GM19239 (cell line): ENCODE results near the gene FGF14.
"Not testable (repeated sequence)": the region's sequence is repeated elsewhere in the genome, so short reads cannot be mapped to it uniquely, and the experiment has no call there.

Source experiments
- DNase-seq: peaks from one replicate; pipeline ENCODE4 v3.0.0; 2011; ENCODE audit warnings: low spot score; ENCODE audit not compliant: insufficient read length
- FAIRE-seq: peaks from 2 replicates; lab custom pipeline; 2011; peaks lifted over from hg19 to GRCh38; lab: Jason Lieb, UNC

FGF14 gene

DNA sequence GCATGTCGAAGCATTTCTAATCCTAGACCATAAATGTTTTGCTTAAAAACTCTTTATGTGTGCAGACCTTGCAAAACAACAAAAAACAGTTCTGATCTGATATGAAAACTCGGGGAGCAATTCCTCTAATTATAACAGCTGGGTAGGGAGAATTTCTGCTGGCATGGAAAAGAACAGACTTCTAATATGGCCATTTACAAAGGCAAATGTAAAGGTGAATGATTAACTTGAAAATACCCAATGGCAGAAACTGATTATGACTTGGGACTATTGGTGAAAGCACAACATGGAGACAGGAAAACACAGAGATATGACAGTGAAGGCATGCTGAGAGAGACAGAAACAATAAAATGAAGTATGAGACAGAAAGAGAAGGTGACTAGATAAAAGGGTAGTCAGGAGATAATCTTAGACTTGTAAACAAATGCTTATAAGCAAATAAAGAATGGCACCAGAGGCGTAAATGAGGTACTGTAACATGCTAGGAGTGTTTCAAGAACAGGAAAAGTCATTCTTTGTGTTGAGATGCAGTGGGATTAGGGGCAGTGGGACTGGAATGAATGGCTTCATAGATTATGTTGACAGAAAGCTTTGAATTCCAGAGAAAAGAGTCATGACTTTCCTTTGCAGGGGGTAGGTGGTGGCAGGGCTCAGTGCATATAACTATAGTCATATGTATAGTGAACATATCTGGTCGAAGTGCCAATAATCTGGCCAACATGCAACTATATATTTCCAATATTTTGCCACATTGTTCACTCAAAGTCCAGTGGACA lies 556.4 kb downstream of the FGF14 start:
- no peak for DNase-seq
- FAIRE-seq, result no peak

DNA sequence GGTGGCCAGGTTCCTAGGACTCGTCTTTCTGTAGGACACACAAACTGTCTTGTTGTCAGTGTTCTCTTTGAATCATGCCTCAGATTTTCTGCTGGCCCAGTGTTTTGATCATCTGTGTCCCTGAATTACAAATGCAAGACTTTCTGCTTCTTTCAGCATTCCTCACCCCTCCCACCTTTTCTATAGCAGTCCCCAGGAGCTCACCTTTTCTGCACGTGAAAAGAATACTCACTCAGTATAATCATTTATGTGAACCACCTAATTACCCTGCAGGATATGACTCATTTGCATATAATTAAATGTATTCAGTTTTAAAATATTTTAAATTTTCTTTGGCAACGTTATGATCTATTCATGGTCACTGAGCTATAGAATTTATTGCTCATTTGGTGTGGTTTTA lies 560.1 kb downstream of the FGF14 start:
- FAIRE-seq (no peak), DNase-seq (no peak)

DNA sequence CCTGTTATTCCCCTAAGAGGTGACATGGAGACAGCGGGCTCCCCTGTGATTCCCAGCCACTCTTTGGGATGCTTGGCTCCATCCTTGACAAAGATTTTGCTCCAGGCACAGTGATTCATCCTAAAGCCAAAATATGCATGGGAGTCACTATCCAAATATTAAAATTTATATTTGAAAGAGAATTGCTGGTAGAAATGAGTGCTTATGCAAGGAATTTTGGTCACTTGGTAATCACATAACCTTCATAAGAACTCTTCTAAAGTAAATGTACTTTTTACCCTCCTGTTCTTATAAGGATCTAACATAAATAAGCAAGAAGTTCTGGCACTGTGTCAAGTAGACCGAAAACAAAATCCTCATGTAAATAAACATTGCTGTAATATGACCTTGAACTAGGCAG lies 563.5 kb downstream of the FGF14 start:
- no peak for DNase-seq

DNA sequence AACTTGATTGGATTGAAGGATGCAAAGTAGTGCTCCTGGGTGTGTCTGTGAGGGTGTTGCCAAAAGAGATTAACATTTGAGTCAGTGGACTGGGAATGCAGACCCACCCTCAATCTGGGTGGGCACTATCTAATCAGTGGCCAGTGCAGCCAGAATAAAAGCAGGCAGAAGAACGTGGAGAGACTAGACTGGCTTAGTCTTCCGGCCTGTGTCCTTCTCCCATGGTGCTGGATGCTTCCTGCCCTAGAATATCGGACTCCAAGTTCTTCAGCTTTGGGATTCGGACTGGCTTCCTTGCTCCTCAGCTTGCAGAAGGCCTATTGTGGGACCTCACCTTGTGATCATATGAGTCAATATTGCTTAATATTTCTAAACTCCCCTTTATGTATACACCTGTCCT lies 564.1 kb downstream of the FGF14 start:
- DNase-seq, FAIRE-seq: not testable (repeated sequence)

More for the DNA sequence above, 563.5 kb downstream of the FGF14 start:
- FAIRE-seq, result no peak

DNA sequence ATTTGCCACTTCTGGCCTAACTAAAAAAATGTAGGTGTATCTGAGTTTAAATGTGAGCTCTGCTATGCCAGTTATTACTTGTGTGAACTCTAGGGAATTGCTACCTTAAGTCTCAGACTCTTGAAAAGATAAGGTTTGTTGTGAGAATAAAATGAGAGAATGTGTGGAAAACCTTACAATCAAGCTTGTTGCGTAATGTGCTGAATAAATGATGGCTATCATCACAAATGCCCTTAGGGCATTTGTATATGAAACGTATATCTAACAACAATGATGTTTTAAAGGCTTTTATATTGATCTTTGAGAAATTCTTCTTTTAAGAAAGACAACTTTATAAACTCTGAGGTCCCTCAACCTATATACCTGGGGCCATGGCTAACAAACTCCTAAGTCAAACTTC lies 564.6 kb downstream of the FGF14 start:
- no peak for FAIRE-seq

DNA sequence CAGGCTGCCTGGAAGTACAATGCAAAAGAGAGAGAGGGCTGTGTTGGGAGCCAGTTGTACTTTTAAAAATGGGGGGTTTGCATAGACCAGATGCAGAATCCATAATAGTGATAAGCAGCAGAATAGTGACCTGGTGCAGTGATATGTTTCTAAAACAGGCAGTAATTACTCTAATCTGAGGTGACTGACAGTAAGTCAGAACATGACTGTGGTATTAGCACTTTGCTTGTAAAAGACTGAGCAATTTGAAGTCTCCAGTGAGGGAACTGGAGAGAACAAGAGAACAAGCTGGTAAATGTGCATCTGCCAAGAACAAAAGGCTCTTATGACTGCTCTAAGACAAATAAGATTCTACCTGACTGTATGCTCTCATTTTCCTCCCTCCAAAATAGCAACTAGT lies 565.9 kb downstream of the FGF14 start:
- FAIRE-seq (no peak), DNase-seq (no peak)

More for the DNA sequence above, 564.6 kb downstream of the FGF14 start:
- no peak for DNase-seq

DNA sequence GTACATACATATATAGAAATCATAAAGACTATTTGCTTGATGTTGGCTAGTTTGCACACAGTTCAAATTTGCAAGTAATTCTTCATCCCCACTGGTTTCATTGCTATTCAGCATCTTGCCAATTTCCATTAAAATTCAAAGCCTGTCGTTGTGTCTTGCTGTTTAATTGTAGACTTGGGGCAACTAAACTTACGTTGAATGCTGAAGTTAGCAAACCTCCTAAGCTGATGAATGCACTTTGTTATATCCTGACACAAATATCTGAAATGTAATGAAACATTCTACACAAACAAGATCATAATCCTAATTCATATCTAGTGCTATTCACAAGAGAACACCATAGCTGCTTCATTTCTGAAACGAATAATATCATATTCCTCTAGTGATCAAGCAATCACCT lies 568.2 kb downstream of the FGF14 start:
- no peak for FAIRE-seq
- no peak for DNase-seq

DNA sequence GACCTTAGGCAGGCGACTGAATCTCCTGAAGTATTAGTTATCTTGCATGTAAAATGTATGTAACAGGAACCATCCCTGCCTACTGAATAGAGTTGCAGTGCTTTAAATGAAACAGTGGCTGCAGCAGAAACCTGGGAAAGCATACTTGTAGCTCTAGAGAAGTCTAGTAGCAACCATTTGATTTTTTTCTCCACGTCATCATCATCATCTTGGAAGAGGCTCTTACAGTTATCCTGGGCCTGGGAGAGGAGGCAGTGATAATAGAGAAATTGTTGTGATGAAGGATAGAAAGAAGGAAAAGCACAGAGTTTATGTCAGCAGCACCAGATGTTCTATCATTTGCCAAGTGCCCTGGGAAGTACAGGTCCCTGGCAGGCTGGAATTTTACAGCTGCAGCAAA lies 571.8 kb downstream of the FGF14 start:
- no peak for DNase-seq
- FAIRE-seq, result no peak

DNA sequence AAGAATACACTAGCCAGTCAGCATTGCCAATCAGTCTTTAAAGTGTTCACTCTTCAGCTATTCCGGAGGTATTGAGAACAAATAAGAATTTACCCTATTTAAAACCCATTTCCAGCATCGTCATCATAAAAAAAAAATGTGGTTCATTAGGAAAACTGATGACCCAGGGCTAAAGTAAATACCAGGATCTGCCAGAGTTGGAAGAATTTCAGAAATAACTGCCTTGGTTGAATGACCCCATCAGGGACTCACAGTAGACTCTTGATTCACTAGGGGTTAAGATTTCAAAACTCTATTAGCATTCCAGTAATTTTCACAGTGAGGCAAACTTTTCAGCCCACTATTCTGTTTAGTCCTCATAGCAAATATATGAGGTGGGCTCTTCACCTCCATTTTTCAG lies 572.4 kb downstream of the FGF14 start:
- FAIRE-seq, result no peak
- DNase-seq, result no peak

DNA sequence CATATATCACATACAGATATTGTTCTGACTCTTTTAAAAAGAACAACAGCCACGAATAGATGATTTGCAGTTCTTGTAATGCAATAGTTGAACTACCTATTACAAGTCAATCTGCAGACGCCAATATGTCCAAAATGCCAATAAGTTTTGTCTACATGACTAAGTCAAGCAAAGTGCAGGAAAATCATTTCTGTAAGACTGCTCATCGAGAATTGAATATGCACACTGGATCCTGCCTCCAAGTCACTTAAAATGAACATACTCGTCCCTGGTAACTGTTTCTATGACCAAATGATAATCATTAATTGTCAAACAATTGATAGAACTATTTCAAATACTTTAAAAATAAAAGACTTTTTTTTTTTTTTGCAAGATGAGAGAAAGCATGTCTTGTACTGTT lies 573.7 kb downstream of the FGF14 start:
- DNase-seq, result no peak
- FAIRE-seq, result no peak

DNA sequence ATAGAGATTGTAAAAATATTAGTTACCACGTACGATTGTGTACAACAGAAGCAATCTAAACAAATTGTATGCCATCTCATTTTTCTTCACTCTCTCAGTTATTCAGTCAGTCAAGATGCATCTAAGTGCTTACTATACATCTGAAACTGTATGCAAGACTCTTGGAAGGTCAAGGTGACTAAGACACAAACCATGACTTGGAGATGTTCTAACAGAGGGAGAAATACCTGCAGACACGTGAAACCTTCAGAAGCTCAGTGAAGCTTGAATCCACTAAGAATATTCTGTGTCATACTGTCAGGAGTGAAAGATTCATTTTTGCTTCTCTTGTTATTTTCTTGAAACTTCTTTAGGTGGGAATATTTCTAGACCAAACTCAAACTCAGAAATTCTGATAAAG lies 584.0 kb downstream of the FGF14 start:
- no peak for DNase-seq
- FAIRE-seq, result no peak

DNA sequence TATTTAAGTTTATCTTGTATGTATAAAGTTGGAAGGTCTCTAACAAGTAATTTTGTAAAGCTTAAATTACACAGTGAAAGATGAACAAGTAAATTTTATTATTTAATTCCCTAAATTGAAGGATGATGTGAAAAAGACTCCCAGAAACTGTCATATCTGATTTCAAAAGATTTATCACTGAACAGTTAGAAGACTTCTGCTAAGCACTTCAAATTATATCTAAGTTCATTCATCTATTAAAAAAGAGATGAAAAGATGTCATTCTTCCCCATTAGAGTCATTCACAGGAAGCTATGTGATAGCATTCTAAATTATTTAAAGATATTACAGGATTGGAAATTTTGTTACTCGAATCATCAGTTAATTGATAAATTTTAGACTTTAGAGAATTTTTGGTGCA lies 590.0 kb downstream of the FGF14 start:
- FAIRE-seq (no peak), DNase-seq (no peak)

DNA sequence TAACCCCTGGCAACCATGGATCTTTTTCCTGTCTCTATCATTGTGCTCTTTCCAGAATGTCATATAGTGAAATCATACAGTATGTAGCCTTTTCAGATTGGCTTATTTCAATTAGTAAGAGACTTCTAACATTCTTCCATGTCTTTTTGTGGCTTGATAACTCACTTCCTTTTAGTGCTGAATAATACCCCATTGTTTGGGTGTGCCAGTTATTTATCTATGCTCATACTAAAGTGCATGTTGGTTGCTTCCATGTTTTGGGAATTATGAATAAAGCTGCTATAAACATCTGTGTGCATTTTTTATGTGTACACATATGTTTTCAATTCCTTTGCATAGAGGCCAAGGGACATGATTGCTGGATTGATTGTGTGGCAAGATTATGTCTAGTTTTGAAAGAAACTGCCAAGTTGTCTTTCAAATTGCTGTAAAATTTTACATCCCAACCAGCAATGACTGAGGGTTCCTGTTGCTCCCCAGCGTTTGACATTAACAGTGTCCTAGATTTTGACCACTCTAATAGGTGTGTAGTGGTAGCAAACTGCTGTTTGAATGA lies 590.5 kb downstream of the FGF14 start:
- DNase-seq (no peak), FAIRE-seq (no peak)

DNA sequence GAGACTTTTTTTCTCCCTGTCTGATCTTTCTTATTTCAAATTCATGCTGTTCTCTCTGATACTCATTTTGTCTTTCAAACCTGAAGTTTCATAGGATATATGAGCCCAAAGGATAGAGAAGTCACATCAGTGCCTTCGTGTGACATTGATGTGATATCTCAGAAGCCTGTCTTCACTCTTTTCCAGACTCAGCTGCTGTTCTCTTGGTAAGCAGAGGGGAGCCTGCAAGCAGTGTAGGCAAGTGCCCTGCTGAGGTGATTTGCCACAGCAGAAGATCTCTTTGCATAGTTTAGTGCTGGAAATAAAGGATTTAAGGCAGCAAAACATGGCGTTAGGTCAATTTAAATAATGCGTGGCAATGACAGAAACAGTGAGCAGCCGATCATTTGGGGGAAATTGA lies 602.7 kb downstream of the FGF14 start:
- FAIRE-seq, result no peak

DNA sequence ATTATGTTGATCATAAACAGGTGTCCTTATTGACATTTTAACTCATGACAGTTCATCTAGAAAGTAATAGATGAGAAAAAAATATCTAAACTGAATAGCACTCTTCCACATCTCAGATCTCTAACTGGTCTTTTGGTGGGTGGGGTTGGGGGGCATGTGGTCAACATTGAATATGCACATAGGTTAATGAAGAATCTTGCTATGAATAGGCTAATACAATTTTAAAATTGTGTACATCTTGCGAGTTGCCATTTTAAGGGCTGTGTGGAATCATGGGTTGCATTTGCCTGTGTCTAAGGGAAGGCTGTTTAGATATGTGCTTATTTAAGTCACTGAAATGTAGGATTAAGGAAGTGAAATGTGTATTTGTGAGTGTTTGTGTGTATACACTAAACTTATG lies 603.4 kb downstream of the FGF14 start:
- FAIRE-seq, result no peak

More for the DNA sequence above, 602.7 kb downstream of the FGF14 start:
- DNase-seq, result no peak

DNA sequence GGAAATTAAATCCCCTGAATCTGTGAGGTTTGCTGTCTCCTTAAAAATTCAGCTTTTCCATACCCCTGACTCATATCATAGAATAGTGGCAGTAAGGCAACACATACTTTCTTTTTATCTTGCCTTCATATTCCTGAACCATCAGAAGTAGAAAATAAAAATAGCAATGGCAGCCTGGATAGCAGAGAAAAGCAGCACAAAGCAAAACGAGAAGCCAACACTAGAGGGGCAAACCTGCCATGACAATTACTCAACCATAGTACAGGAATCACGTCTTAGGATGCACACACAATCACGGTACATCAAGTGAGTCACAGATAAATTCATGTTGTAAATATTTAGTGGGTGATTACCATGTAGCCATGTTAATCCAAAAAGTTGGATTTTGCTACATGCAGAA lies 606.4 kb downstream of the FGF14 start:
- FAIRE-seq (no peak), DNase-seq (no peak)

More for the DNA sequence above, 603.4 kb downstream of the FGF14 start:
- DNase-seq, result no peak

DNA sequence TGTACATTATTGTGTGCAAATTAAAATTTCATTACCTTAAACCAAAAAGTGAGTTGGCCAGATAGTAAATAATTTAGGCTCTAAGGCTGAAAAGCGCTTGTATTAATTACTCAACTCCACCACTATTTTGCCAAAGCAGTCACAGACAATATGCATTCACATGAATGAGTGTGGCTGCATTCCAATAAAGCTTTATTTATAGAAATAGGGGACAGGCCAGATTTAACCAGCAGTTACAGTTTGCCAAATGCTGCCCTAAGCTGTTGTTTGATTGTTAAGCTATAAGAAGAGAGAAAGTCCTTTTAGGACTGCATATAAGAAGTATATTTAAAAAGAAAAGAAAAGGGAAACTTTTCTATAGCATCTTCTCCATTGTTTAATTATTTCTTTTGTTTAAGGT lies 606.8 kb downstream of the FGF14 start:
- FAIRE-seq (no peak), DNase-seq (no peak)

DNA sequence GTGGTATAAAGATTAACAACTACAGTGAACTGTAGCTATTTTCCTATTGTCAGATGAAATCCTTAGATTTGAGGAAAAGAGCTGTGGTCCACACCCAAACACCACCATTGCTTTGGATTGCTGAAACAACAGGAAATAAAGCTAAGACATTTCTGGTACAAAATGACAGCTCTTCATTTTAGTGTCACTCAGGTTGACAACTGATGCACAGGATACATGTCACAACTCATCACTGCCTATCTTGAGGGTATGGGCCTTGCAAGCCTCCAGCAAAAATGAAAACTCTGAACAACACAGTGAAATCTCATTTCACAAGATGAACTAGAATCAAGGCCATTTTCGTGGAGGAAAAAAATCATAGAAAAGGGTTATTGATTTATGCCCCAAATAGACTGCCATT lies 609.7 kb downstream of the FGF14 start:
- FAIRE-seq (no peak), DNase-seq (no peak)

DNA sequence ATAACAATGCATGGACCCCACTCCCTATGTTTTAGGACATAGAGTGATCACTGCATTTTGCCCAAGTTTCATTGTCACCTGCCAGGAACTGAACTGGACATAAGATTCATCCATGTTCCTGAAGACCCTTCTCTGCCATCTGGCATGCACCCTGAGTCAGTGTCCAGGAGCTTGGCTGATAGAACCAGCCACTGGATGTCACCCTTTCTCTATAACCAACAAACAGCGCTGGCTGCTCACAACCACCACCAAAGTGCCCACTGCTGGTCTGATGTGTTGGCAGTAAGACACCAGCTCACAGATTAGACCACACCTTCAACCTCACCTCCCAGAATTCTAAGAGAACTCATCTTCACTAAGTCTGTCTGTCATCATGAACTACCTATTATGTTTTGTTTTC lies 616.0 kb downstream of the FGF14 start:
- FAIRE-seq (no peak), DNase-seq (no peak)

DNA sequence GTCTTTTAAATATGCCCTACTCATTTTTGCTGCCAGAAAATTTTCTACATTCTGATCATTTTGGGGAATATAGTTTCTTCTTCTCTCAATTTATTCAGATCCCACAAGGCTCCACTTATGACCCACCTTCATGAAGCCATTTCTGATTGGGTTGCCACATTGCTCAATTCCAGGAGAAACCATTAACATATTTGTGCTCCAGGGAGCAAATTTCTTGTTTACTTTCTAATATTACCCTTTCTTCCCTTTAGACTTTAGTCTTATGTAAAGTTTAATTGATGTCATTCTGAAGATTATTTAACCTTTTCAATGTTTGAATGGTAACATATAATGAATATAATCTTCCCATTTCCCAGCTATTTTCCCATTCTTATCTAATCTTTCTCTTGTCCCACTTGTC lies 617.5 kb downstream of the FGF14 start:
- FAIRE-seq (no peak), DNase-seq (no peak)

DNA sequence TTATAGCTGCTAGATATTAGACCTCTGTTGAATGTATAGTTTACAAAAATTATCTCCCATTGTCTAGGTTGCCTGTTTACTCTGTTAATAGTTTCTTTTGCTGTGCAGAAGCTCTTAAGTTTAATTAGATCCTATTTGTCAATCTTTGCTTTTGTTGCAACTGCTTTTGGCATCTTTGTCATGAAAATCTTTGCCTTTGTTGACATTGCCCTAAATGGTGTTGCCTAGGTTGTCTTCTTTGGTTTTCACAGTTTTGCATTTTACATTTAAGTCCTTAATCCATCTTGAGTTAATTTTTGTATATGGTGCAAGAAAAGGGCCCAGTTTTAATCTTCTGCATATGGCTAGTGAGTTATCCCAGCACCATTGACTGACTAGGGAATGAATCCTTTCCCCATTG lies 618.3 kb downstream of the FGF14 start:
- DNase-seq, result no peak
- no peak for FAIRE-seq

DNA sequence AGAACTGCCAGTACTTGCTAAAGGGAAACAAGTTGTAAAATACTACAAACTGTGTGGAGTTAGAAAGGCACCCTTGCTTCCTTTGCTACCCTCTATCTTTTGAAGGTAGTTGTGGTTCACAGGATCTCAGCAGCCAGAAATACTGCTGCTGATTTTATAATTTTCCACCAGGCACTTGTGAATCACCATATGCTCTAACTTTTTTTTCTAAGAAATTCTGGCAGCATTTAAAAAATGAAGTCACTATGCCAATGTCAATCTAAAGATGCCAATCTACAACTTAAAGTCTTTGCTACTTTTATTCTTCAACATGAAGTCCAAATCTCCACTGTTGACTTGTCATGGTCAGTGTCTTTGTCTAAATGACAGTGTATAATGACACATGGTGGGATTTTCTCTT lies 621.6 kb downstream of the FGF14 start:
- DNase-seq, result no peak
- FAIRE-seq, result no peak
